HG02840 (cell line): ENCODE data around the gene MIA3.
"Not testable (repeated sequence)": the region's sequence is repeated elsewhere in the genome, so short reads cannot be mapped to it uniquely, and the experiment has no call there.

Experiments used
- ATAC-seq: cut with Tn5 transposase; IDR thresholded peaks from one replicate; pipeline ENCODE4 v1.9.1; 2021; ENCODE audit warnings: mild to moderate bottlenecking, moderate library complexity, moderate number of reproducible peaks; ENCODE audit not compliant: unreplicated experiment, low FRiP score

The MIA3 gene

GRCh38 chr1:222618001-222618879 is at the start of gene MIA3:
Gene MIA3, plus strand, starts transcription at chr1:222618097. Its CDS starts 14 bp downstream, at chr1:222618111.
- ATAC-seq: peak; percentile 53

- no peak for ATAC-seq
Measured at GRCh38 chr1:222570837-222571236, 47.1 kb upstream of the MIA3 start.

- no peak for ATAC-seq
Measured at GRCh38 chr1:222579316-222579715, 38.6 kb upstream of the MIA3 start.

- no peak for ATAC-seq
Measured at GRCh38 chr1:222582099-222582774, 35.7 kb upstream of the MIA3 start.

GRCh38 chr1:222583079-222583478 is 34.8 kb upstream of the MIA3 start:
- no peak for ATAC-seq

GRCh38 chr1:222586842-222587241 is 31.1 kb upstream of the MIA3 start:
- ATAC-seq: no peak

- ATAC-seq: no peak
Measured at GRCh38 chr1:222588135-222588534, 29.8 kb upstream of the MIA3 start.

- ATAC-seq: peak; percentile 99
Measured at GRCh38 chr1:222589462-222590302, 28.2 kb upstream of the MIA3 start, which contains the start of gene TAF1A. Gene TAF1A, minus strand, starts transcription at chr1:222589933.

- ATAC-seq: no peak
Measured at GRCh38 chr1:222592171-222592570, 25.7 kb upstream of the MIA3 start.

GRCh38 chr1:222594789-222595188 is 23.1 kb upstream of the MIA3 start:
- no peak for ATAC-seq

- no peak for ATAC-seq
Measured at GRCh38 chr1:222596696-222597095, 21.2 kb upstream of the MIA3 start.

GRCh38 chr1:222600281-222600680 is 17.6 kb upstream of the MIA3 start:
- ATAC-seq: no peak

- ATAC-seq: no peak
Measured at GRCh38 chr1:222601257-222601656, 16.6 kb upstream of the MIA3 start.

- no peak for ATAC-seq
Measured at GRCh38 chr1:222606757-222607156, 11.1 kb upstream of the MIA3 start.

- not testable (repeated sequence) for ATAC-seq
Measured at GRCh38 chr1:222609111-222609510, 8.8 kb upstream of the MIA3 start.

- ATAC-seq: no peak
Measured at GRCh38 chr1:222610728-222611127, 7.2 kb upstream of the MIA3 start.

GRCh38 chr1:222613627-222614026 is 4.3 kb upstream of the MIA3 start:
- ATAC-seq: no peak

GRCh38 chr1:222616525-222616924 is 1.4 kb upstream of the MIA3 start:
- no peak for ATAC-seq

GRCh38 chr1:222617367-222617951 is 438 bp upstream of the MIA3 start:
- ATAC-seq: peak; percentile 76

GRCh38 chr1:222618880-222619596 is 1.1 kb downstream of the MIA3 start:
- ATAC-seq: no peak
